ENCODE results near the gene ETV4. TPM values are rescaled to one million over a fixed set of nuclear protein-coding genes. Genes with fewer than 3 reads are reported as not detected.
A peak's percentile ranks its signal among the peaks of the same experiment; 100 is the strongest.

The ETV4 gene
- total RNA-seq, 2 experiments from 2014 or later: 5.0 to 5.4 TPM

DNA sequence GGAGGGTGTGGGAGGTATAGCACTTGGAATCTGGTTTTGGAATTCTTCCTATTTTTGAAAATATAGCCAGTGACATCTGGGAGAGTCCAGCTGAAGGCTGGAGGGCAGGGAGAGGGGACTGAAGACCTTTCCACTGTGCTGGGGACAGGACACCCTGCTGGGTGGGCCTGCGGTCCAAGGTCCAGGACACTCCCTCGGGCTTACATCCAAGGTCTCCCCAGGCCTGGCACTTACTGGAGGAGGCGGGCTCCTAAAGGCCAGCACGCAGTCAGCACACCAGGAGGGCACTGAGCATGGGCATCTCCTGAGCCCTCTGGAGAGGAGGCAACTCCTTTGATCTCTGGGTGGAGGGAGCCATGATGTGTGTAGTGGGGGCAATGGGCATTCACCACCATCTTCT, 35.5 kb upstream of the ETV4 start:
- Mint-ChIP-seq H3K27ac (no peak overlapping the region), H3K9me3 (no peaks in the 10 kb centered on the region), H3K4me3 (no peak overlapping the region), H3K36me3 (ENCODE audit: low read depth) (no peaks in the 10 kb centered on the region), H3K27me3 (peaks cover 2% of the 10 kb centered on the region), H3K4me1 (ENCODE audit: low read depth) (peaks cover 12% of the 10 kb centered on the region)
- DNase-seq (no peak), ATAC-seq (no peak)
- ChIA-PET CTCF (interaction anchor here (0.9 to 1.3 kb wide), 2 partner anchors 112 to 178 kb away, joined by 3 read pairs; no protein-coding TSS in a partner anchor), POLR2A (no interaction called here)
- TF ChIP-seq, protein P1, sequence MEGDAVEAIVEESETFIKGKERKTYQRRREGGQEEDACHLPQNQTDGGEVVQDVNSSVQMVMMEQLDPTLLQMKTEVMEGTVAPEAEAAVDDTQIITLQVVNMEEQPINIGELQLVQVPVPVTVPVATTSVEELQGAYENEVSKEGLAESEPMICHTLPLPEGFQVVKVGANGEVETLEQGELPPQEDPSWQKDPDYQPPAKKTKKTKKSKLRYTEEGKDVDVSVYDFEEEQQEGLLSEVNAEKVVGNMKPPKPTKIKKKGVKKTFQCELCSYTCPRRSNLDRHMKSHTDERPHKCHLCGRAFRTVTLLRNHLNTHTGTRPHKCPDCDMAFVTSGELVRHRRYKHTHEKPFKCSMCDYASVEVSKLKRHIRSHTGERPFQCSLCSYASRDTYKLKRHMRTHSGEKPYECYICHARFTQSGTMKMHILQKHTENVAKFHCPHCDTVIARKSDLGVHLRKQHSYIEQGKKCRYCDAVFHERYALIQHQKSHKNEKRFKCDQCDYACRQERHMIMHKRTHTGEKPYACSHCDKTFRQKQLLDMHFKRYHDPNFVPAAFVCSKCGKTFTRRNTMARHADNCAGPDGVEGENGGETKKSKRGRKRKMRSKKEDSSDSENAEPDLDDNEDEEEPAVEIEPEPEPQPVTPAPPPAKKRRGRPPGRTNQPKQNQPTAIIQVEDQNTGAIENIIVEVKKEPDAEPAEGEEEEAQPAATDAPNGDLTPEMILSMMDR (IDR thresholded peaks at IDR 0.05): no peak
- intact Hi-C loops (cut with micrococcal nuclease): loop anchor here (10.0 kb wide), 1 partner anchor 57 kb away; no protein-coding TSS in a partner anchor

DNA sequence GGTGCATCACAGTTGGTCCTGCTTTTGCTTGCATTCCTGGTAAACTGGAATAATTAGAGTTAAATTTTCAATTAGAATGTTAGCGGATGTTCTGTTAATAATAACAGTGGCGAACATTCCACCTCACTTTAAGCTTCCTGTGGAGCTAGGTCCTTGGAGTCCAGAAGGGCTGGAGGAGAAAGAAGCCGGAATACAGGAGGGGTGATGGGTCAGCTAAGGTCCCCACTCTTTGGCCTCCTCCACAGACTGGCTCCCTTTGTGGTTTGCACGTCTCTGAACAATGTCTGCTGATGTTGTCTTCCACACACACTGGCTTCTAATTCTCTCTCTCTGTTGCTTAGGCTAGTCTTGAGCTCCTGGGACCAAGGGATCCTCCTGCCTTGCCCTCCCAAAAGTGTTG, 35.0 kb upstream of the ETV4 start:
- peaks cover 12% of the 10 kb centered on the region for H3K4me1 Mint-ChIP-seq (ENCODE audit: low read depth)
- TF ChIP-seq, protein P1 (IDR thresholded peaks at IDR 0.05): no peak
- ChIA-PET POLR2A (no interaction called here), CTCF (interaction anchor here (0.9 to 1.3 kb wide), 2 partner anchors 113 to 179 kb away, joined by 3 read pairs; no protein-coding TSS in a partner anchor)
- no peaks in the 10 kb centered on the region for H3K9me3 Mint-ChIP-seq
- H3K4me3 Mint-ChIP-seq: no peak overlapping the region
- H3K36me3 Mint-ChIP-seq (ENCODE audit: low read depth): no peaks in the 10 kb centered on the region
- intact Hi-C loops (cut with micrococcal nuclease): loop anchor here (10.0 kb wide), 1 partner anchor 56 kb away; no protein-coding TSS in a partner anchor
- DNase-seq: no peak
- no peak for ATAC-seq
- no peak overlapping the region for H3K27ac Mint-ChIP-seq
- H3K27me3 Mint-ChIP-seq: peaks cover 3% of the 10 kb centered on the region

DNA sequence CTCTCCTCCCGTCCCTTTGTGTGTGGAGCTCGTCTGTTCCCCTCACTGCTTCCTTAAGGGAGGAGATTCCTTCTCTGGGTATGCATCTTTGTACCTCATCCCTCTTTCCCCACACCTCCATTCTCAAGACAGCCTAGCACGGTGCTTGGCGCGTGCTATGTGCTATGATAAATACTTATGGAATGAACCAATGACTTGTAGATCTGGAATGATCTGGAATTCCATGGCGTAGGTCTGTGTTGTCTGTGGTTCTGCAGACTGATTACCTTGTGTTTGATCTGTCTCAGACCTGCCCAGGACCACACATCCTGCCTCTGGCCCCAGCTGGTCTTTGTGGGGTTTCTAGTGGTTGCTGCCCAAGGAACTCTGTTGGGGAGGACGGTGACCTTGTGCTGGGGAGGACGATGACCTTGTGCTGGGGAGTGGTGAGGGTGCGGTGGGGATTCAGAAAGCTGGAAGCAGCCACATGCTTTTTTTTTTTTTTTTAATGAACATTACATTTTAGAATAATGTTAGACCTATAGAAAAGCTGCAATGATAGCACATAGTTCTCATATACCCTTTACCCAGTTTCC, 33.5 kb upstream of the ETV4 start:
- Mint-ChIP-seq H3K9me3 (no peaks in the 10 kb centered on the region), H3K27ac (no peak overlapping the region), H3K4me1 (ENCODE audit: low read depth) (peaks cover 12% of the 10 kb centered on the region), H3K4me3 (no peak overlapping the region), H3K27me3 (peaks cover 3% of the 10 kb centered on the region), H3K36me3 (ENCODE audit: low read depth) (no peaks in the 10 kb centered on the region)
- TF ChIP-seq, protein P1 (IDR thresholded peaks at IDR 0.05): no peak
- ATAC-seq: no peak
- intact Hi-C loops (cut with micrococcal nuclease): loop anchor here (10.0 kb wide), 2 partner anchors 55 to 185 kb away; no protein-coding TSS in a partner anchor
- no peak for DNase-seq
- ChIA-PET POLR2A (no interaction called here), CTCF (interaction anchor here (0.8 to 4.4 kb wide), 2 partner anchors 180 to 186 kb away, joined by 3 to 27 read pairs; partner anchors contain the start of gene SOST)

DNA sequence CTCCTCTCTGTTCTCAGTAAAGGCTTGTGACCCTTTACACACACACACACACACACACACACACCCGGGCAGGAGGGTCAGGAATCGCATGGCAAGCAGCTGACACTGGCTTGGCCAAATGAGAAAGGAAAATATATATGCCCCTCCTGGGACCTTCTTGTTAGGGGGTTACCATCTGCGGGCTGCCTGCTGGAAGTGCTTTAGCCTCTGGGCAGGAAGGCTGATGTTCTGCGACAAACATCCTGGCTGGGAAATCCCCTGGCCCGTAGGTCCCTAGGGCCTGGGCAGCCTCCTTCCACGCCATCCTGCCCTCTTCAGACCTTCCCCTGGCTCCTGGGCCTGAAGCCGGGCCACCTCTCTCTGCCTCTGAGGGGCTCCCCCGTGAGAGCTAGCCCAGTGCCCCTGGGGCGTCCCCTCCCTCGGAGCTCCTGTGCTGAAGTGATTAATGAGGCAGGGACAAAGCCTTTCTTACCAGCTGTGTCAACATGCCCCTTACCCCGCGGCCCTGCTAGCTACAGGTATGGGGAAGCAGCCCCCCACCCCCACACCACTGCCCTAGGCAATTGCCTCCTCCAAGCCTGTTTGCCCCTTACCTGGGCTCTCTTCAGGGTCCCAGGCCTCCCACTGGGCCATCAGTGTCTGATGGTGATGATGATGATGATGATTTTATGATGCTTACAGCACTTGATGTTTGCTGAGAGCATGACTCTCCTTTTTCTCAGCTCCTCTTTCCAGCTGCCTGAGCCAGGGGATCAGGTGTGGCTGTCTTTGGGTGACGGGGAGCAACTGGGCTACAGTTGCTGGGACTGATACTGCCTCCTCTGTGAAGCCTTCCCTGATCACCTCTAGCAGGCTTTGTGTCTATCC, 32.8 kb upstream of the ETV4 start:
- no peak overlapping the region for H3K4me3 Mint-ChIP-seq
- DNase-seq: peak; percentile 49
- peak; percentile 75 for ATAC-seq
- peaks cover 2% of the 10 kb centered on the region for H3K27me3 Mint-ChIP-seq
- intact Hi-C loops (cut with micrococcal nuclease): loop anchor here (10.0 kb wide), 1 partner anchor 186 kb away; no protein-coding TSS in a partner anchor
- peaks cover 12% of the 10 kb centered on the region for H3K4me1 Mint-ChIP-seq (ENCODE audit: low read depth)
- ChIA-PET CTCF (interaction anchor here (0.7 to 4.4 kb wide), 8 partner anchors 13 to 267 kb away, joined by 3 to 27 read pairs (median 6); partner anchors contain the start of genes CD300LG and SOST), POLR2A (no interaction called here)
- H3K27ac Mint-ChIP-seq: no peak overlapping the region
- TF ChIP-seq, protein P1 (IDR thresholded peaks at IDR 0.05): no peak
- H3K36me3 Mint-ChIP-seq (ENCODE audit: low read depth): no peaks in the 10 kb centered on the region
- H3K9me3 Mint-ChIP-seq: no peaks in the 10 kb centered on the region
